Measurements from ENCODE around the gene RUSC2. TPM values are rescaled to one million over a fixed set of nuclear protein-coding genes. Genes with fewer than 3 reads are reported as not detected.

The RUSC2 gene
- total RNA-seq, 1 experiment from 2014 or later: 11.6 TPM

- H3K4me3 ChIP-seq (replicated peaks in 1 of 2; ENCODE audit: low read depth in 1 of 2, low read length in 2 of 2): no peak overlapping the region
- TF ChIP-seq ZFX (IDR thresholded peaks at IDR 0.05) (no peak), EZH2phosphoT487 (IDR thresholded peaks at IDR 0.05; ENCODE audit: borderline replicate concordance) (no peak), ZNF274 (IDR thresholded peaks at IDR 0.05; ENCODE audit: low read depth, low read length) (no peak), POLR2A (IDR thresholded peaks at IDR 0.05; ENCODE audit: borderline replicate concordance, extremely low read depth, insufficient read depth, insufficient read length) (no peak), FOSL1 (IDR thresholded peaks at IDR 0.05; ENCODE audit: low read depth) (no peak), EZH2 (IDR thresholded peaks at IDR 0.05) (no peak), REST (IDR thresholded peaks at IDR 0.05; ENCODE audit: low read depth) (no peak), POLR2AphosphoS5 (IDR thresholded peaks at IDR 0.05; ENCODE audit: low read depth, low read length) (no peak), RAD21 (IDR thresholded peaks at IDR 0.05; ENCODE audit: low read depth) (no peak), TCF7L2 (IDR thresholded peaks at IDR 0.05; ENCODE audit: borderline replicate concordance, extremely low read depth, insufficient read depth, insufficient read length) (no peak)
- H3K4me1 ChIP-seq (ENCODE audit: control insufficient read depth in 1 of 2, insufficient read depth in 2 of 2, low read length in 2 of 2): no peaks in the 10 kb centered on the region
- no peak overlapping the region for H3K4me2 ChIP-seq (ENCODE audit: low read length)
- BruUV-seq (replicated peaks): no TSS peak
- POLR2A ChIA-PET: no interaction called here
- H4K20me1 ChIP-seq (ENCODE audit: insufficient read depth): no peaks in the 10 kb centered on the region
- H3K36me3 ChIP-seq (ENCODE audit: control insufficient read depth in 1 of 2, insufficient read depth in 2 of 2, low read length in 2 of 2): no peaks in the 10 kb centered on the region
- CTCF ChIA-PET: interaction anchor here (1.0 to 4.5 kb wide), 6 partner anchors 78 to 716 kb away, joined by 3 to 21 read pairs (median 6); partner anchors contain the start of gene ATOSB
- H3K9ac ChIP-seq (ENCODE audit: low read length): no peak overlapping the region
- H2AFZ ChIP-seq (ENCODE audit: low read depth, low read length, poor library complexity, severe bottlenecking): no peak overlapping the region
- intact Hi-C loops (cut with micrococcal nuclease): loop anchor here (2.0 to 10.0 kb wide), 3 partner anchors 284 to 492 kb away; partner anchors contain the start of genes DNAJB5 and PIGO
- ATAC-seq (no peak), DNase-seq (ENCODE audit: low read depth, low spot score) (no peak)
- no peak overlapping the region for H3K27ac ChIP-seq (ENCODE audit: low read depth, low read length)
- no peaks in the 10 kb centered on the region for H3K9me2 ChIP-seq (ENCODE audit: insufficient read depth)
- H3K9me3 ChIP-seq (ENCODE audit: control insufficient read depth in 1 of 2, insufficient read depth in 1 of 2, low read depth in 1 of 2, low read length in 2 of 2): no peaks in the 10 kb centered on the region
- RAD21 ChIA-PET (ENCODE audit: low non-redundant PET in 1 of 2, low total read pairs in 2 of 2, uncharacterized antibody in 2 of 2, unreplicated experiment in 2 of 2): interaction anchor here (1.0 to 1.2 kb wide), 3 partner anchors 359 to 577 kb away, joined by 3 to 4 read pairs (median 4); no protein-coding TSS in a partner anchor
- no peaks in the 10 kb centered on the region for H3K27me3 ChIP-seq (ENCODE audit: insufficient read depth, low read length)
- H3K79me2 ChIP-seq (ENCODE audit: insufficient read depth, low read length): no peaks in the 10 kb centered on the region
These were observed 13.3 kb upstream of the RUSC2 start for GRCh38 chr9:35476596-35476995.

Data from HCT116 (cell line).